Measurements from ENCODE around the gene IDH2.

GRCh38 chr15:90083954-90084607 is 18.2 kb downstream of the IDH2 start:
- TF ChIP-seq CTCF (IDR thresholded peaks at IDR 0.05) (no peak), POLR2A (IDR thresholded peaks at IDR 0.05) (no peak)

Measured in testis (tissue), 2 donors.